ENCODE data around the gene COPS6. TPM values are rescaled to one million over a fixed set of nuclear protein-coding genes. Genes with fewer than 3 reads are reported as not detected.

COPS6 gene
- total RNA-seq, 1 donor from 2014 or later = 103 TPM

- H3K9me3 Mint-ChIP-seq = peaks cover 54% of the 10 kb centered on the region
- H3K4me1 Mint-ChIP-seq = no peaks in the 10 kb centered on the region
- no peak for DNase-seq (ENCODE audit: low spot score in 2 of 2, unreplicated experiment in 2 of 2)
- TF ChIP-seq, protein P1, sequence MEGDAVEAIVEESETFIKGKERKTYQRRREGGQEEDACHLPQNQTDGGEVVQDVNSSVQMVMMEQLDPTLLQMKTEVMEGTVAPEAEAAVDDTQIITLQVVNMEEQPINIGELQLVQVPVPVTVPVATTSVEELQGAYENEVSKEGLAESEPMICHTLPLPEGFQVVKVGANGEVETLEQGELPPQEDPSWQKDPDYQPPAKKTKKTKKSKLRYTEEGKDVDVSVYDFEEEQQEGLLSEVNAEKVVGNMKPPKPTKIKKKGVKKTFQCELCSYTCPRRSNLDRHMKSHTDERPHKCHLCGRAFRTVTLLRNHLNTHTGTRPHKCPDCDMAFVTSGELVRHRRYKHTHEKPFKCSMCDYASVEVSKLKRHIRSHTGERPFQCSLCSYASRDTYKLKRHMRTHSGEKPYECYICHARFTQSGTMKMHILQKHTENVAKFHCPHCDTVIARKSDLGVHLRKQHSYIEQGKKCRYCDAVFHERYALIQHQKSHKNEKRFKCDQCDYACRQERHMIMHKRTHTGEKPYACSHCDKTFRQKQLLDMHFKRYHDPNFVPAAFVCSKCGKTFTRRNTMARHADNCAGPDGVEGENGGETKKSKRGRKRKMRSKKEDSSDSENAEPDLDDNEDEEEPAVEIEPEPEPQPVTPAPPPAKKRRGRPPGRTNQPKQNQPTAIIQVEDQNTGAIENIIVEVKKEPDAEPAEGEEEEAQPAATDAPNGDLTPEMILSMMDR (IDR thresholded peaks at IDR 0.05; ENCODE audit: unreplicated experiment) = no peak
- H3K27ac Mint-ChIP-seq = peak overlapping the region; percentile 30
- H3K27me3 Mint-ChIP-seq (ENCODE audit: low read depth) = no peaks in the 10 kb centered on the region
- peak overlapping the region; percentile 6 for H3K4me3 Mint-ChIP-seq
- H3K36me3 Mint-ChIP-seq = peaks cover 77% of the 10 kb centered on the region
Measured at GRCh38 chr7:100071018-100071723, 17.6 kb upstream of the COPS6 start.

GRCh38 chr7:100072462-100072861 lies 16.3 kb upstream of the COPS6 start:
- Mint-ChIP-seq H3K36me3 (peaks cover 83% of the 10 kb centered on the region), H3K27ac (no peak overlapping the region), H3K4me3 (no peak overlapping the region), H3K4me1 (no peaks in the 10 kb centered on the region), H3K9me3 (peaks cover 53% of the 10 kb centered on the region), H3K27me3 (ENCODE audit: low read depth) (no peaks in the 10 kb centered on the region)
- DNase-seq (ENCODE audit: low spot score in 2 of 2, unreplicated experiment in 2 of 2) = no peak
- TF ChIP-seq, protein P1 (IDR thresholded peaks at IDR 0.05; ENCODE audit: unreplicated experiment) = no peak

DNA sequence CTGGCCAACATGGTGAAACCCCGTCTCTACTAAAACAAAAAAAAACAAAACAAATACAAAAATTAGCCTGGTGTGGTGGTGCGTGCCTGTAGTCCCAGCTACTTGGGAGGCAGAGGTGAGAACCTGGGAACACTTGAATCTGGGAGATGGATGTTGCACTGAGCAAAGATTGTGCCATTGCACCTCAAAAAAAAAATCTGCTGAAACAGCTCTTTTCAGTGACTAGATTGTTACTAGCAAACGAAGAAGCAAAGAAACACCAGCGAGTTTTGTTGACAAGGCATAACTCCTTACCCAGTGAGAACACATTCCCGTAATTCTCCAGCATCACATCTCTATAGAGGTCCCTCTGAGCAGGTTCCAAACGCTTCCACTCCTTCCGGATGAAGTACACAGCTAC lies 13.9 kb upstream of the COPS6 start:
- no peak for DNase-seq (ENCODE audit: low spot score in 2 of 2, unreplicated experiment in 2 of 2)
- H3K36me3 Mint-ChIP-seq = peaks cover 83% of the 10 kb centered on the region
- H3K27ac Mint-ChIP-seq = no peak overlapping the region
- no peaks in the 10 kb centered on the region for H3K27me3 Mint-ChIP-seq (ENCODE audit: low read depth)
- no peak overlapping the region for H3K4me3 Mint-ChIP-seq
- TF ChIP-seq, protein P1 (IDR thresholded peaks at IDR 0.05; ENCODE audit: unreplicated experiment) = no peak
- H3K9me3 Mint-ChIP-seq = peaks cover 49% of the 10 kb centered on the region
- H3K4me1 Mint-ChIP-seq = peaks cover 12% of the 10 kb centered on the region

DNA sequence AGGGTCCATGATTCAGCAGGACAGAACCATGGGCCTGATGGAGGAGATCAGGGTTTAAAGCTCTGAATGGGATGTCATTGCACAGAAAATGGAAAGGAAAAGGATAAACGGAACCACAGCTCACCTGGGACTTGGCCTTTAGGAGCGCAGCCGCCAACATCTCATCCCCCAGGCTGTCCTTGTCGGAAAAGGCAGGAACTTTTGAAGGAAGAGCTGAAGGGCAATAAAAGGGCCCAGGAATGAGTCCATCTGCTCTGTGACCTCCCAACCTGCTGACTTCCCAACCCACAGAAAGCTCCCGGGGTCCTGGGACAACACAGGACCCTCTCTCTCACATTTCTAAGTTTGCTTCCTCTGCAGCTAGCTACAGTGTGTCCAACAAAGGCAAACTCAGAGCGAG lies 13.4 kb upstream of the COPS6 start:
- no peak for DNase-seq (ENCODE audit: low spot score in 2 of 2, unreplicated experiment in 2 of 2)
- H3K27ac Mint-ChIP-seq = no peak overlapping the region
- peaks cover 17% of the 10 kb centered on the region for H3K4me1 Mint-ChIP-seq
- H3K4me3 Mint-ChIP-seq = no peak overlapping the region
- H3K27me3 Mint-ChIP-seq (ENCODE audit: low read depth) = no peaks in the 10 kb centered on the region
- H3K9me3 Mint-ChIP-seq = peaks cover 45% of the 10 kb centered on the region
- TF ChIP-seq, protein P1 (IDR thresholded peaks at IDR 0.05; ENCODE audit: unreplicated experiment) = no peak
- peaks cover 77% of the 10 kb centered on the region for H3K36me3 Mint-ChIP-seq

GRCh38 chr7:100077205-100077604 lies 11.6 kb upstream of the COPS6 start:
- peaks cover 59% of the 10 kb centered on the region for H3K36me3 Mint-ChIP-seq
- no peak for DNase-seq (ENCODE audit: low spot score in 2 of 2, unreplicated experiment in 2 of 2)
- H3K9me3 Mint-ChIP-seq = peaks cover 28% of the 10 kb centered on the region
- H3K27ac Mint-ChIP-seq = no peak overlapping the region
- H3K27me3 Mint-ChIP-seq (ENCODE audit: low read depth) = no peaks in the 10 kb centered on the region
- H3K4me1 Mint-ChIP-seq = peaks cover 24% of the 10 kb centered on the region
- peak overlapping the region; percentile 17 for H3K4me3 Mint-ChIP-seq
- TF ChIP-seq, protein P1 (IDR thresholded peaks at IDR 0.05; ENCODE audit: unreplicated experiment) = no peak

Data from mesothelial cell of epicardium (in vitro differentiated cells).